ENCODE results near the gene RSAD1.
A peak's percentile ranks its signal among the peaks of the same experiment; 100 is the strongest.

Gene RSAD1

GRCh38 chr17:50482110-50482509 is 3.5 kb downstream of the RSAD1 start:
- DNase-seq (ENCODE audit: low spot score) = no peak
- POLR2A ChIA-PET (ENCODE audit: low non-redundant PET) = no interaction called here
- no peak for TF ChIP-seq CTCF (conservative IDR thresholded peaks at IDR 0.05; ENCODE audit: low read depth)
- peak overlapping the region; percentile 53 for H3K27ac ChIP-seq
- CTCF ChIA-PET = interaction anchor here (0.6 to 2.9 kb wide), 4 partner anchors 25 to 348 kb away, joined by 3 to 23 read pairs (median 3); no protein-coding TSS in a partner anchor

- DNase-seq (ENCODE audit: low spot score) = peak; percentile 79
- peak overlapping the region; percentile 53 for H3K27ac ChIP-seq
- POLR2A ChIA-PET (ENCODE audit: low non-redundant PET) = no interaction called here
- CTCF ChIA-PET = interaction anchor here (0.6 to 2.9 kb wide), 10 partner anchors 16 to 347 kb away, joined by 3 to 23 read pairs (median 4); partner anchors contain the start of gene EPN3
- TF ChIP-seq CTCF (conservative IDR thresholded peaks at IDR 0.05; ENCODE audit: low read depth) = peak; percentile 95
These were observed 3.9 kb downstream of the RSAD1 start for GRCh38 chr17:50482516-50482915.

GRCh38 chr17:50483266-50483665 is 4.6 kb downstream of the RSAD1 start:
- CTCF ChIA-PET = interaction anchor here (0.6 to 2.9 kb wide), 13 partner anchors 16 to 918 kb away, joined by 3 to 23 read pairs (median 4); partner anchors contain the start of gene EPN3
- DNase-seq (ENCODE audit: low spot score) = no peak
- no peak for TF ChIP-seq CTCF (conservative IDR thresholded peaks at IDR 0.05; ENCODE audit: low read depth)
- POLR2A ChIA-PET (ENCODE audit: low non-redundant PET) = interaction anchor here (0.9 kb wide), 1 partner anchor 59 kb away, joined by 6 read pairs; no protein-coding TSS in a partner anchor
- peak overlapping the region; percentile 50 for H3K27ac ChIP-seq

- peak overlapping the region; percentile 7 for H3K27ac ChIP-seq
- no peak for DNase-seq (ENCODE audit: low spot score)
- CTCF ChIA-PET = interaction anchor here (0.6 to 2.3 kb wide), 6 partner anchors 48 to 569 kb away, joined by 3 to 15 read pairs (median 4); partner anchors contain the start of gene EPN3
- POLR2A ChIA-PET (ENCODE audit: low non-redundant PET) = interaction anchor here (0.6 kb wide), 2 partner anchors 8 to 169 kb away, joined by 3 read pairs; no protein-coding TSS in a partner anchor
- TF ChIP-seq CTCF (conservative IDR thresholded peaks at IDR 0.05; ENCODE audit: low read depth) = no peak
These were observed 5.9 kb downstream of the RSAD1 start for GRCh38 chr17:50484386-50485155.

GRCh38 chr17:50487213-50488096 is 8.8 kb downstream of the RSAD1 start:
- ChIA-PET CTCF (interaction anchor here (0.5 to 1.3 kb wide), 10 partner anchors 8 to 461 kb away, joined by 3 to 6 read pairs (median 3); no protein-coding TSS in a partner anchor), POLR2A (ENCODE audit: low non-redundant PET) (interaction anchor here (0.6 to 1.1 kb wide), 3 partner anchors 10 to 77 kb away, joined by 3 to 4 read pairs (median 3); no protein-coding TSS in a partner anchor)
- peak overlapping the region; percentile 78 for H3K27ac ChIP-seq
- DNase-seq (ENCODE audit: low spot score) = peak; percentile 90
- no peak for TF ChIP-seq CTCF (conservative IDR thresholded peaks at IDR 0.05; ENCODE audit: low read depth)

- ChIA-PET CTCF (interaction anchor here (0.6 kb wide), 1 partner anchor 11 kb away, joined by 5 read pairs; no protein-coding TSS in a partner anchor), POLR2A (ENCODE audit: low non-redundant PET) (no interaction called here)
- no peak overlapping the region for H3K27ac ChIP-seq
- no peak for DNase-seq (ENCODE audit: low spot score)
- no peak for TF ChIP-seq CTCF (conservative IDR thresholded peaks at IDR 0.05; ENCODE audit: low read depth)
These were observed 10.2 kb downstream of the RSAD1 start for GRCh38 chr17:50488880-50489279.

Measured in RWPE1 (cell line).